Measurements from ENCODE around the gene CCND2.

The CCND2 gene

GRCh38 chr12:4279198-4279690, 5.7 kb downstream of the CCND2 start:
- no peak for DNase-seq (ENCODE audit: low read depth)
- TF ChIP-seq CTCF (IDR thresholded peaks at IDR 0.05; ENCODE audit: control insufficient read depth, insufficient read depth, low read depth, low read length, missing control alignments) = no peak
- no peak overlapping the region for H3K4me3 ChIP-seq (ENCODE audit: control insufficient read depth, low read depth, low read length)

- no peak for DNase-seq (ENCODE audit: low read depth)
- H3K4me3 ChIP-seq (ENCODE audit: control insufficient read depth, low read depth, low read length) = no peak overlapping the region
- TF ChIP-seq CTCF (IDR thresholded peaks at IDR 0.05; ENCODE audit: control insufficient read depth, insufficient read depth, low read depth, low read length, missing control alignments) = no peak
Observed at GRCh38 chr12:4280351-4281163, 7.0 kb downstream of the CCND2 start.

DNA sequence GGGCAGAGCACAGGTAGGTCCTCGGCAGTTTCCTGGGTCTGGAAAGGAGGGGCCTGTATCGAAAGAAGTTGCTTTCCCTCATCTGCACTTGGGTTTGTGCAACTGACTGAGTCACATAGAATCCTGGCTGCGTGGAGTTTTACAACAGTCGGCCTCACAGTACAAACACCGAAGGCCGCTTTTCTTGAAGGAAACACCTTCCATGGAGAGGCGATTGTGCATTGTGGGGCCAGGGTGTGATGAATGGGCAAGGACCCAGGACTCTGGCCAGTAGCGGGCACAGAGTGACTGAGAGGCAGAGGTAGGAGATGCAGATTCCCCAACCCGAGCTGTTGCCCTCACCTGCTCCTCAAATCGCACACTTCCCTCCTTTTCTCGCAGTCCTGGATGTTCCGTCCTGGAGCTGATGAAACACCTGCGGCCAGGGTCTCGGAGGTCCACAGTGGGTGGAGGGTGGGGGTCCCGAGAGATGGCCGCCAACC, 7.7 kb downstream of the CCND2 start:
- no peak for TF ChIP-seq CTCF (IDR thresholded peaks at IDR 0.05; ENCODE audit: control insufficient read depth, insufficient read depth, low read depth, low read length, missing control alignments)
- no peak for DNase-seq (ENCODE audit: low read depth)
- no peak overlapping the region for H3K4me3 ChIP-seq (ENCODE audit: control insufficient read depth, low read depth, low read length)

DNA sequence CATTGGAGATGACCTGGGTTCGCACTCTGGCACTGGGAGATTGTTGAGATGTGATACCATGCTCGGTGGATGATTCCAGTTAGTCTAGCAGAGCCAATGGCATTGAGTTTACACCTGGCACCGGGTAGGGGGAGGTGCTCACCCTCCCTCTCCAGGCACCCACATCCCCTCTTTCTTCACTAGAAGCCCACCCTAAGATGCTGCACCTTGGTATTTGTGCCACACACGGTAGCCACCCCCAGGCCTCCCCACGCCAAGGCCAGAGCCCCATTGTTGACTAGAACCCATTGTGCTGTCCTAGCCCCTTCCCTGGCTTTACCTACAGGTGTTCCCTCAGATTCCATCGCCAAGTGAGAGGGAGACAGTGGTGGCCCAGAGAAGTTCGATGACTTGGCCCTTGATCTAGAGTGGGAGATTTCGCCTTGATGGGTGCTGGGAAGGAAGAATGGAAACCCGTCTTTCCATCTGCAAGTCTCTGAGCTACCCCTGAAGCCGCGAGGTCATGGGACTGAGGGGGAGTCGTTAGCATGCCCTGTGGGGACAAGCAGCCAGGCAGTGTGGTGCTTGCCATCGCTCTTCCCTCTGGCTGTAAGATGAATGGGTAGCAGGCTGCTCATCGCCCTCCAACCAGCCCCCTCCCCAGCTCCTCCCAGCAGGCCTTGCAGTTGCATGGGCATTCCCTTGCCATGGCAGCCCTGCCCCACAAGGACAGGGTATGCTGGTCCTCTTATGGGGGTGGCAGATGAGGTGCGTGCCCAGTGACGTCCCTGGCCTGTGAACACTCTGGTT, 8.7 kb downstream of the CCND2 start:
- no peak for TF ChIP-seq CTCF (IDR thresholded peaks at IDR 0.05; ENCODE audit: control insufficient read depth, insufficient read depth, low read depth, low read length, missing control alignments)
- no peak for DNase-seq (ENCODE audit: low read depth)

DNA sequence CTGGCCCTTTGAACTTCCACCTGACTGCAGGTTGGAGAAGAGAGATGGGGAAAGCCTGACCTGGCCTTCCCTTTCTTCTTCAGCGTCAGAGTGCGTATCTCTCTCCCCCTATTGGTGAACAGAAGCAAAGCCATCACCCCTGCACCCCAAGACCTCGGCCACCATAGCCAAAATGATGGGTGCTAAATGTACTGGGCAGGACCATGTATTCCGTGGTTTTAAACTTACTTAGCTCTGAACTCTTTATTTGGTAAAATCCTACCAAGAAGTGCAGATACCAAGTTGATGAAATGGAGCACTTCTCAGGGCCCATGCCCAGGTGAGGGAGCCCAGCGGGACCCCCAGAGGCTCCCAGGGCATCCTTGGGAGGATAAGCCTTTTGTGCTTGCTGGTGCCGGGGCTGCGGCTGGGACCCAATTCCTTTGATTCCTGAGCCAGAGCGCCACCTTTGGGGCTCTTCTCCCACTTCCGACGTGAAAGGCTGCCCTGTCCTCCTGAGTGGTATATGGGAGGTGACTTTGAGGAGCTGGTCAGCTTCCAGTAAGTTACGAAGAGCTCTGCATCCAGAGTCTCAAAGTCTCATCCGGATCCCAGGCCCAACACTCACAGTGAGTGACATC, 9.4 kb downstream of the CCND2 start:
- DNase-seq (ENCODE audit: low read depth) = no peak
- TF ChIP-seq CTCF (IDR thresholded peaks at IDR 0.05; ENCODE audit: control insufficient read depth, insufficient read depth, low read depth, low read length, missing control alignments) = no peak
- H3K4me3 ChIP-seq (ENCODE audit: control insufficient read depth, low read depth, low read length) = no peak overlapping the region

More for the DNA sequence above, 8.7 kb downstream of the CCND2 start:
- no peak overlapping the region for H3K4me3 ChIP-seq (ENCODE audit: control insufficient read depth, low read depth, low read length)

- no peak for DNase-seq (ENCODE audit: low read depth)
- no peak for TF ChIP-seq CTCF (IDR thresholded peaks at IDR 0.05; ENCODE audit: control insufficient read depth, insufficient read depth, low read depth, low read length, missing control alignments)
- H3K4me3 ChIP-seq (ENCODE audit: control insufficient read depth, low read depth, low read length) = no peak overlapping the region
Observed at GRCh38 chr12:4283512-4284255, 10.1 kb downstream of the CCND2 start.
